CD14-positive monocyte (primary cell): ENCODE measurements around the gene TMEM150A. TPM values are rescaled to one million over a fixed set of nuclear protein-coding genes. Genes with fewer than 3 reads are reported as not detected.

Experiments used
- DNase-seq, 3 donors: peaks; one replicate each; pipeline ENCODE4 v3.0.0-alpha.2; 2011 to 2022
- H2AFZ ChIP-seq: 2 replicates; pipeline ENCODE4 v1.6.0; 2012; ENCODE audit warnings: mild to moderate bottlenecking, low read depth, low read length, inconsistent platforms; ENCODE audit not compliant: insufficient read depth, poor library complexity, severe bottlenecking
- H3K27ac ChIP-seq, 2 donors: 1 replicate in 1 of 2; 2 replicates in 1 of 2; pipeline ENCODE4 v1.5.1; 2012 to 2013; ENCODE audit warnings: low read length in 2 of 2, control low read depth in 1 of 2, inconsistent platforms in 1 of 2, low read depth in 1 of 2, mild to moderate bottlenecking in 1 of 2
- H3K27me3 ChIP-seq, 2 donors: one replicate each; pipeline versions ENCODE4 v1.6.0 to v1.6.1; 2011 to 2013; ENCODE audit warnings: low read length in 2 of 2; ENCODE audit not compliant: control insufficient read depth in 2 of 2, insufficient read depth in 2 of 2
- H3K36me3 ChIP-seq, 2 donors: replicated peaks in 1 of 2; 1 replicate in 1 of 2; 2 replicates in 1 of 2; pipeline versions ENCODE4 v1.5.1 to v1.6.1; 2012 to 2013; ENCODE audit warnings: low read length in 2 of 2, control low read depth in 1 of 2, inconsistent platforms in 1 of 2, mild to moderate bottlenecking in 1 of 2; ENCODE audit not compliant: insufficient read depth in 2 of 2, control insufficient read depth in 1 of 2
- H3K4me1 ChIP-seq, 2 donors: 1 replicate in 1 of 2; 2 replicates in 1 of 2; pipeline versions ENCODE4 v1.5.1 to v1.6.1; 2012 to 2013; ENCODE audit warnings: low read length in 2 of 2, control low read depth in 1 of 2, inconsistent platforms in 1 of 2, mild to moderate bottlenecking in 1 of 2, moderate library complexity in 1 of 2; ENCODE audit not compliant: insufficient read depth in 2 of 2, control insufficient read depth in 1 of 2
- H3K4me2 ChIP-seq: replicated peaks from 2 replicates; pipeline ENCODE3; 2012; ENCODE audit warnings: low read length, moderate library complexity, mild to moderate bottlenecking; ENCODE audit not compliant: poor library complexity, severe bottlenecking; ENCODE audit errors: extremely low read depth
- H3K4me3 ChIP-seq, 3 experiments: fragments of 200-600 bp in 1 of 3; sonication (generic) in 1 of 3; replicated peaks in 1 of 3; 1 replicate in 2 of 3; 2 replicates in 1 of 3; pipeline ENCODE4 v1.5.1; 2011 to 2013; ENCODE audit warnings: low read length in 3 of 3, mild to moderate bottlenecking in 3 of 3, control low read depth in 2 of 3, low read depth in 2 of 3, inconsistent platforms in 1 of 3, moderate library complexity in 1 of 3
- H3K79me2 ChIP-seq: 2 replicates; pipeline ENCODE4 v1.6.0; 2012; ENCODE audit warnings: mild to moderate bottlenecking, control low read depth, inconsistent platforms, low read length, moderate library complexity; ENCODE audit not compliant: insufficient read depth
- H3K9ac ChIP-seq: 2 replicates; pipeline ENCODE4 v1.6.0; 2017; ENCODE audit warnings: low read length, mild to moderate bottlenecking; ENCODE audit not compliant: insufficient read depth, poor library complexity, severe bottlenecking
- H3K9me3 ChIP-seq, 2 donors: replicated peaks in 1 of 2; 1 replicate in 1 of 2; 2 replicates in 1 of 2; pipeline versions ENCODE4 v1.5.1 to v1.6.1; 2012 to 2013; ENCODE audit warnings: low read length in 2 of 2, control low read depth in 1 of 2; ENCODE audit not compliant: control insufficient read depth in 1 of 2, insufficient read depth in 1 of 2
- H4K20me1 ChIP-seq: 2 replicates; pipeline ENCODE4 v1.6.0; 2012; ENCODE audit warnings: mild to moderate bottlenecking, low read length, control low read depth, moderate library complexity; ENCODE audit not compliant: insufficient read depth
- H3K27ac Mint-ChIP-seq, 7 donors: one replicate each; pipeline ENCODE4 v1.8.0; 2020; ENCODE audit warnings: mild to moderate bottlenecking in 7 of 7, mixed read lengths in 7 of 7, moderate library complexity in 6 of 7, inconsistent platforms in 2 of 7
- H3K27me3 Mint-ChIP-seq, 3 donors: one replicate each; pipeline ENCODE4 v1.8.0; 2021 to 2022; ENCODE audit warnings: low read depth in 3 of 3, mild to moderate bottlenecking in 3 of 3, mixed read lengths in 3 of 3, moderate library complexity in 3 of 3, inconsistent platforms in 1 of 3
- H3K36me3 Mint-ChIP-seq, 2 donors: one replicate each; pipeline ENCODE4 v1.8.0; 2020; ENCODE audit warnings: mixed read lengths in 2 of 2, inconsistent platforms in 1 of 2, mild to moderate bottlenecking in 1 of 2
- H3K4me1 Mint-ChIP-seq: one replicate; pipeline ENCODE4 v1.8.0; 2020; ENCODE audit warnings: mild to moderate bottlenecking, mixed read lengths
- H3K4me3 Mint-ChIP-seq, 2 donors: one replicate each; pipeline ENCODE4 v1.8.0; 2020; ENCODE audit warnings: mild to moderate bottlenecking in 2 of 2, mixed read lengths in 2 of 2, moderate library complexity in 1 of 2
- H3K9me3 Mint-ChIP-seq, 7 donors: one replicate each; pipeline ENCODE4 v1.8.0; 2020 to 2022; ENCODE audit warnings: mixed read lengths in 7 of 7, mild to moderate bottlenecking in 6 of 7, moderate library complexity in 6 of 7, inconsistent platforms in 2 of 7
- WGBS: methylation state at CpG from one replicate; pipeline ENCODE4 v1.1.5; 2013; ENCODE audit warnings: missing lambda C conversion rate; ENCODE audit not compliant: insufficient coverage; 5-methylcytosine and 5-hydroxymethylcytosine counted together
- intact Hi-C, 2 donors: fragments of 100-400 bp; cut with micrococcal nuclease; formaldehyde crosslinking; loops; one replicate each; pipeline versions ENCODE4 v1.15.0 to v1.15.1; 2023
- polyA plus RNA-seq, 3 donors: library from polyadenylated mRNA; depleted of rRNA in 1 of 3; unstranded in 2 of 3; stranded (reverse) in 1 of 3; fragments of 300-500 nt in 2 of 3; fragments of >200 nt in 1 of 3; fragmentation: Illumina TruSeq in 2 of 3; gene quantifications; 1 replicate in 2 of 3; 2 replicates in 1 of 3; pipeline ENCODE4 v1.2.3, GENCODE V29; 2012 to 2021
- TF ChIP-seq, protein P1 (sequence below): fragments of 200-600 bp; IDR thresholded peaks from one replicate; pipeline ENCODE4 v1.8.0; 2022; ENCODE audit warnings: antibody characterized with exemption, mild to moderate bottlenecking

TMEM150A gene
- polyA plus RNA-seq, 3 donors = 24.7 to 29.1 (median 26.6) TPM

DNA sequence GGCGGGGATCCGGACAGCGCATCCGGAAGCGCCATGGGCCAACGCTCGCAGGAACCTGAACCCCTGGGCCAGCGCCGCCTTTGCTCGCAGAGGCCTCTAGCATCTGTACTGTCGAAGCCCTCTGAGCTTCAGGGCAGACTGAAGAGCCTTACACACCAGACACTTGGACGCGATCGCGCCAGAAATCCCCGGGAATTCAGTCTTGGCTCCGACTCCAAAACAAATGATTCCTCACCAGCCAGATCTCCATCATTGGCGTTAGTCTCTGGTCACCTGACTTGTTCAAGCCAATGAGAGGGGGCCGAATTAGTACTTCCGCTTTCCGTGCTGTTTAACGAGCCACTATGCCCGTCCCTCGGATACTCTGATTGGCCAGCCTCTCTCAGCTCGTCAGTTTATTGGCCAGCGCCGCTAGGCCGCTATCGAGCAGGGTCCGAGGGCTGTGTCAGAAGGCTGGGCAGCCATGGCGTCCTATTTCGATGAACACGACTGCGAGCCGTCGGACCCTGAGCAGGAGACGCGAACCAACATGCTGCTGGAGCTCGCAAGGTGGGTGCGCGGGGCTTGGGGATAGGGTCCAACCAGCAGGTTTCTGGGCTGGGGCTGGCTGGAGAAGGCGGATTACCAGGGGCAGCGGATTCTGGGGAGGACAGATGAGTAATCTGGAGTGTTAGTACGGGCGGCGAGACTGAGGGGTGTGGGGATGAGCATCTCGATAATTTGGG lies 7.0 kb downstream of the TMEM150A start, which contains the start of gene RNF181:
Gene RNF181, plus strand, starts transcription at position 445 of the 725 bp plus-strand sequence. Its CDS starts 19 bp downstream, at position 464.
- peaks cover 41 to 47% of the 10 kb centered on the region in 2 donors for H3K4me1 ChIP-seq
- under 1% methylated on average over 47 of the region's 47 CpGs for WGBS
- peaks cover 27 to 41% of the 10 kb centered on the region in 2 donors for H3K36me3 ChIP-seq
- peaks cover 37% of the 10 kb centered on the region for H4K20me1 ChIP-seq
- peaks cover 64% of the 10 kb centered on the region for H3K79me2 ChIP-seq
- Mint-ChIP-seq H3K27me3 (peaks cover 0 to 8% (median 2%) of the 10 kb centered on the region in 3 donors), H3K4me3 (peak within 1 kb of the TSS; percentile 93 to 97), H3K4me1 (peaks cover 47% of the 10 kb centered on the region), H3K27ac (peak within 1 kb of the TSS; percentile 95 to 99 (median 97)), H3K36me3 (peaks cover 41 to 50% of the 10 kb centered on the region in 2 donors), H3K9me3 (peaks cover 0 to 2% (median 0%) of the 10 kb centered on the region in 7 donors)
- H3K27ac ChIP-seq = peak within 1 kb of the TSS; percentile 81 to 94
- no peaks in the 10 kb centered on the region for H3K9me3 ChIP-seq
- peak; percentile 94 to 99 (median 96) for DNase-seq
- peak within 1 kb of the TSS; percentile 88 for H3K4me2 ChIP-seq
- H2AFZ ChIP-seq = peak within 1 kb of the TSS; percentile 92
- H3K27me3 ChIP-seq = no peaks in the 10 kb centered on the region
- intact Hi-C loops = no loop called here
- H3K9ac ChIP-seq = peak within 1 kb of the TSS; percentile 92
- peak within 1 kb of the TSS; percentile 55 to 91 (median 89) for H3K4me3 ChIP-seq
- TF ChIP-seq, protein P1, sequence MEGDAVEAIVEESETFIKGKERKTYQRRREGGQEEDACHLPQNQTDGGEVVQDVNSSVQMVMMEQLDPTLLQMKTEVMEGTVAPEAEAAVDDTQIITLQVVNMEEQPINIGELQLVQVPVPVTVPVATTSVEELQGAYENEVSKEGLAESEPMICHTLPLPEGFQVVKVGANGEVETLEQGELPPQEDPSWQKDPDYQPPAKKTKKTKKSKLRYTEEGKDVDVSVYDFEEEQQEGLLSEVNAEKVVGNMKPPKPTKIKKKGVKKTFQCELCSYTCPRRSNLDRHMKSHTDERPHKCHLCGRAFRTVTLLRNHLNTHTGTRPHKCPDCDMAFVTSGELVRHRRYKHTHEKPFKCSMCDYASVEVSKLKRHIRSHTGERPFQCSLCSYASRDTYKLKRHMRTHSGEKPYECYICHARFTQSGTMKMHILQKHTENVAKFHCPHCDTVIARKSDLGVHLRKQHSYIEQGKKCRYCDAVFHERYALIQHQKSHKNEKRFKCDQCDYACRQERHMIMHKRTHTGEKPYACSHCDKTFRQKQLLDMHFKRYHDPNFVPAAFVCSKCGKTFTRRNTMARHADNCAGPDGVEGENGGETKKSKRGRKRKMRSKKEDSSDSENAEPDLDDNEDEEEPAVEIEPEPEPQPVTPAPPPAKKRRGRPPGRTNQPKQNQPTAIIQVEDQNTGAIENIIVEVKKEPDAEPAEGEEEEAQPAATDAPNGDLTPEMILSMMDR = no peak

DNA sequence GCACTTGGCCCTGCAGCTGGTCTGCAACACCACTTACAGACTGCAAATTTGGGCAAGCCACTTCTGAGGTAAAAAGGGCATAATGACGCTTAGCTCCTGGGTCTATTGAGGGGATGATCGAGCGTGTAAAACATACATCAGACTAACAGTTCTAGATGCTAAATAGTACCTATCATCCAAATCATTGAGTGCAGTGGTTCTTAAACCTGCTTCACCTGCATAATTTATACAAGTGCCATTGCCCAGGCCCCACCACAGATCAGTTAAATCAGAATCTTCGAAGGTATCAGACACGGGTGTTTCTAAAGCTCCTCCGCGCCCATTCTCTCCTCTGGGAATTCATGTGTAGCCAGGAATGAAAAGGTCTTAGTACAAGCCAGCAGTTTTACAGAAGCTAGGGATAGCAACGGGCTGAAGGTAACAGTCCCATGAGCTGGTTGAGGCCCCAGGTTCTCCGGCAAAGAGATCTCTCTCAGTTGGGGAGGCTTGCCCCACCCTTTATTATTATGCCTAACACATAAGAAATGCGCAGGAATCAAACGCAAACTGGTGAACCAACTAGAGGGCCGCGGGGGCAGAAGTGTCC lies 7.7 kb downstream of the TMEM150A start:
- Histone ChIP-seq H3K4me3 (peak overlapping the region; percentile 55 to 91 (median 89)), H3K9ac (peak overlapping the region; percentile 92), H4K20me1 (peaks cover 34% of the 10 kb centered on the region), H3K4me2 (peak overlapping the region; percentile 88), H2AFZ (peak overlapping the region; percentile 92), H3K36me3 (peaks cover 27 to 37% of the 10 kb centered on the region in 2 donors), H3K9me3 (no peaks in the 10 kb centered on the region), H3K79me2 (peaks cover 68% of the 10 kb centered on the region), H3K4me1 (peaks cover 47 to 53% of the 10 kb centered on the region in 2 donors), H3K27ac (peak overlapping the region; percentile 81 to 94), H3K27me3 (no peaks in the 10 kb centered on the region)
- H3K27me3 Mint-ChIP-seq = peaks cover 0 to 8% (median 0%) of the 10 kb centered on the region in 3 donors
- peaks cover 52% of the 10 kb centered on the region for H3K4me1 Mint-ChIP-seq
- H3K9me3 Mint-ChIP-seq = peaks cover 0 to 2% (median 0%) of the 10 kb centered on the region in 7 donors
- no peak for DNase-seq
- peak overlapping the region; percentile 95 to 99 (median 97) for H3K27ac Mint-ChIP-seq
- TF ChIP-seq, protein P1 = no peak
- peaks cover 39 to 50% of the 10 kb centered on the region in 2 donors for H3K36me3 Mint-ChIP-seq
- intact Hi-C loops = no loop called here
- 0% methylated on average over 6 of the region's 13 CpGs for WGBS
- H3K4me3 Mint-ChIP-seq = peak overlapping the region; percentile 93 to 97
